GM23338 (cell line): ENCODE data around the gene MAP1B. TPM values are rescaled to one million over a fixed set of nuclear protein-coding genes. Genes with fewer than 3 reads are reported as not detected.

Experiments
- ATAC-seq: fragments of 200-7000 bp; cut with Tn5 transposase; 3 replicates; pipeline ENCODE4 v1.9.1; 2020
- DNase-seq: peaks from one replicate; pipeline ENCODE4 v3.0.0-alpha.2; 2015; ENCODE audit warnings: low spot score
- H2AFZ ChIP-seq: fragments of 200-600 bp; sonication (generic); 2 replicates; pipeline ENCODE4 v1.8.0; 2016; ENCODE audit warnings: antibody characterized with exemption, mild to moderate bottlenecking, moderate library complexity
- H3F3A ChIP-seq: fragments of 200-600 bp; sonication (generic); replicated peaks from 2 replicates; pipeline ENCODE4 v1.8.0; 2017; ENCODE audit warnings: antibody characterized with exemption, mixed run types, low read depth
- H3K27ac ChIP-seq: fragments of 200-600 bp; sonication (generic); 2 replicates; pipeline ENCODE4 v1.6.1; 2016; ENCODE audit warnings: low read depth
- H3K27me3 ChIP-seq: fragments of 200-600 bp; sonication (generic); 2 replicates; pipeline ENCODE4 v1.8.0; 2016; ENCODE audit warnings: mild to moderate bottlenecking, mixed run types, moderate library complexity; ENCODE audit not compliant: insufficient read depth
- H3K36me3 ChIP-seq: fragments of 200-600 bp; sonication (generic); 2 replicates; pipeline ENCODE4 v1.8.0; 2016; ENCODE audit warnings: mild to moderate bottlenecking; ENCODE audit not compliant: insufficient read depth
- H3K4me1 ChIP-seq: fragments of 200-600 bp; sonication (generic); 2 replicates; pipeline ENCODE4 v1.8.0; 2016; ENCODE audit warnings: mild to moderate bottlenecking, moderate library complexity; ENCODE audit not compliant: insufficient read depth
- H3K4me2 ChIP-seq: fragments of 200-600 bp; sonication (generic); 2 replicates; pipeline ENCODE4 v1.7.1; 2017; ENCODE audit warnings: mixed run types
- H3K4me3 ChIP-seq: fragments of 200-600 bp; sonication (generic); 2 replicates; pipeline ENCODE4 v1.6.1; 2016; ENCODE audit warnings: mixed run types
- H3K79me2 ChIP-seq: fragments of 200-600 bp; sonication (generic); replicated peaks from 2 replicates; pipeline ENCODE4 v1.8.0; 2017; ENCODE audit warnings: mild to moderate bottlenecking; ENCODE audit not compliant: insufficient read depth
- H3K9me2 ChIP-seq: fragments of 200-600 bp; sonication (generic); 2 replicates; pipeline ENCODE4 v1.8.0; 2017; ENCODE audit not compliant: insufficient read depth
- H4K20me1 ChIP-seq: fragments of 200-600 bp; sonication (generic); replicated peaks from 2 replicates; pipeline ENCODE4 v1.8.0; 2017; ENCODE audit warnings: mild to moderate bottlenecking; ENCODE audit not compliant: insufficient read depth
- H3K27ac Mint-ChIP-seq: 2 replicates; pipeline ENCODE4 v1.8.0; 2020; ENCODE audit warnings: inconsistent platforms, mild to moderate bottlenecking, moderate library complexity, mixed read lengths
- H3K27me3 Mint-ChIP-seq: 3 replicates; pipeline ENCODE4 v1.8.0; 2022; ENCODE audit warnings: low read depth, mild to moderate bottlenecking, moderate library complexity, mixed read lengths, inconsistent platforms; ENCODE audit not compliant: insufficient read depth, poor library complexity
- H3K36me3 Mint-ChIP-seq: 3 replicates; pipeline ENCODE4 v1.8.0; 2021; ENCODE audit warnings: low read depth, mild to moderate bottlenecking, inconsistent platforms, moderate library complexity, mixed read lengths
- H3K4me1 Mint-ChIP-seq: 3 replicates; pipeline ENCODE4 v1.8.0; 2020; ENCODE audit warnings: mild to moderate bottlenecking, inconsistent platforms, mixed read lengths
- H3K4me3 Mint-ChIP-seq: 3 replicates; pipeline ENCODE4 v1.8.0; 2021; ENCODE audit warnings: moderate library complexity, mild to moderate bottlenecking, inconsistent platforms, mixed read lengths
- H3K9me3 Mint-ChIP-seq: 3 replicates; pipeline ENCODE4 v1.8.0; 2020; ENCODE audit warnings: moderate library complexity, mild to moderate bottlenecking, inconsistent platforms, mixed read lengths
- CREB1 ChIP-seq: fragments of 250-450 bp; sonication (Bioruptor Pico); IDR thresholded peaks from 2 replicates; pipeline ENCODE4 v1.5.0; 2020; ENCODE audit warnings: low read depth, mild to moderate bottlenecking, moderate library complexity
- EZH2 ChIP-seq: fragments of 200-600 bp; sonication (generic); IDR thresholded peaks from one replicate; pipeline ENCODE4 v1.8.0; 2017; ENCODE audit warnings: antibody characterized with exemption, mild to moderate bottlenecking, low read depth; ENCODE audit not compliant: unreplicated experiment
- EZH2phosphoT487 ChIP-seq: fragments of 200-600 bp; sonication (generic); IDR thresholded peaks from one replicate; pipeline ENCODE4 v1.8.1; 2018; ENCODE audit warnings: antibody characterized with exemption; ENCODE audit not compliant: unreplicated experiment
- NANOG ChIP-seq: IDR thresholded peaks from 2 replicates; pipeline ENCODE4 v1.6.1; 2016; ENCODE audit warnings: antibody characterized with exemption, borderline replicate concordance
- POLR2AphosphoS5 ChIP-seq: IDR thresholded peaks from 2 replicates; pipeline ENCODE4 v1.6.1; 2016; ENCODE audit warnings: antibody characterized with exemption, low read depth
- STAT1 ChIP-seq: IDR thresholded peaks from one replicate; pipeline ENCODE4 v1.6.1; 2016; ENCODE audit warnings: antibody characterized with exemption; ENCODE audit not compliant: unreplicated experiment
- ZNF114 ChIP-seq: fragments of 250-450 bp; sonication (Bioruptor Pico); IDR thresholded peaks from 2 replicates; pipeline ENCODE4 v1.5.0; 2020; ENCODE audit warnings: mild to moderate bottlenecking, moderate library complexity
- ZNF331 ChIP-seq: fragments of 250-450 bp; sonication (Bioruptor Pico); IDR thresholded peaks from 2 replicates; pipeline ENCODE4 v1.5.0; 2020; ENCODE audit warnings: low read depth, mild to moderate bottlenecking, moderate library complexity
- polyA plus RNA-seq: library from polyadenylated mRNA; unstranded; fragments of >200 nt; fragmentation: Nextera tagmentation; extraction: Ambion mirVana; gene quantifications from 2 replicates; pipeline ENCODE4 v1.2.1, GENCODE V29; 2016
- total RNA-seq: library from RNA; depleted of rRNA; stranded (reverse); fragments of >200 nt; shearing (Covaris generic); gene quantifications from 2 replicates; pipeline ENCODE4 v1.2.3, GENCODE V29; 2014
- TF ChIP-seq, protein P1 (sequence below), 2 experiments: fragments of 200-600 bp in 1 of 2; sonication (generic) in 1 of 2; conservative IDR thresholded peaks; 2 replicates each; pipeline versions ENCODE4 v1.5.1 to v1.6.1; 2016 to 2017; ENCODE audit warnings: antibody characterized with exemption in 2 of 2, low read depth in 2 of 2, mild to moderate bottlenecking in 2 of 2, moderate library complexity in 1 of 2
- TF ChIP-seq, protein P2 (sequence below): IDR thresholded peaks from one replicate; pipeline ENCODE4 v1.6.1; 2018; ENCODE audit warnings: antibody characterized with exemption; ENCODE audit not compliant: unreplicated experiment
- TF ChIP-seq, protein P3 (sequence below): IDR thresholded peaks from 2 replicates; pipeline ENCODE4 v1.6.1; 2016; ENCODE audit warnings: antibody characterized with exemption

MAP1B gene
- total and polyA plus RNA-seq, 2 experiments from 2014 or later, result 148 to 263 TPM

DNA sequence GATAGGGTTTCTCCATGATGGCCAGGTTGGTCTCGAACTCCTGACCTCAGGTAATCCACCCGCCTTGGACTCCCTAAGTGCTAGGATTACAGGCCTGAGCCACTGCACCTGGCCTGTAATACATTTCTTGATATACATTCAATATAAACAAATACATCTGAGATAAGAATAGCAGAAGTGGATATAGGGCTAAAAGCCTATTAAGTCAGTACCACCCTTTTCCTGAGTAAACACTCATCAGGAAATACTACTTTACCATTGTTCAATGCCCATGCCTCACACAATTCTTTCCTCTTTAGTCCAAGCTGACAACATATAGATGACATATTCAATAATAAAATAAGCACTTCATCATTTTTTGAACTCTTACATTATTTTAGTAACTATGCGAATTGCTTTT lies 148.0 kb downstream of the MAP1B start (continued):
- TF ChIP-seq EZH2phosphoT487 (no peak), NANOG (no peak), POLR2AphosphoS5 (no peak), ZNF114 (CRISPR knock-in tag) (no peak), STAT1 (no peak), ZNF331 (CRISPR knock-in tag) (no peak), EZH2 (no peak)
- TF ChIP-seq, protein P1, sequence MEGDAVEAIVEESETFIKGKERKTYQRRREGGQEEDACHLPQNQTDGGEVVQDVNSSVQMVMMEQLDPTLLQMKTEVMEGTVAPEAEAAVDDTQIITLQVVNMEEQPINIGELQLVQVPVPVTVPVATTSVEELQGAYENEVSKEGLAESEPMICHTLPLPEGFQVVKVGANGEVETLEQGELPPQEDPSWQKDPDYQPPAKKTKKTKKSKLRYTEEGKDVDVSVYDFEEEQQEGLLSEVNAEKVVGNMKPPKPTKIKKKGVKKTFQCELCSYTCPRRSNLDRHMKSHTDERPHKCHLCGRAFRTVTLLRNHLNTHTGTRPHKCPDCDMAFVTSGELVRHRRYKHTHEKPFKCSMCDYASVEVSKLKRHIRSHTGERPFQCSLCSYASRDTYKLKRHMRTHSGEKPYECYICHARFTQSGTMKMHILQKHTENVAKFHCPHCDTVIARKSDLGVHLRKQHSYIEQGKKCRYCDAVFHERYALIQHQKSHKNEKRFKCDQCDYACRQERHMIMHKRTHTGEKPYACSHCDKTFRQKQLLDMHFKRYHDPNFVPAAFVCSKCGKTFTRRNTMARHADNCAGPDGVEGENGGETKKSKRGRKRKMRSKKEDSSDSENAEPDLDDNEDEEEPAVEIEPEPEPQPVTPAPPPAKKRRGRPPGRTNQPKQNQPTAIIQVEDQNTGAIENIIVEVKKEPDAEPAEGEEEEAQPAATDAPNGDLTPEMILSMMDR (conservative IDR thresholded peaks at IDR 0.05; ENCODE audit: low read depth in 2 of 2), result no peak
- TF ChIP-seq, protein P2, sequence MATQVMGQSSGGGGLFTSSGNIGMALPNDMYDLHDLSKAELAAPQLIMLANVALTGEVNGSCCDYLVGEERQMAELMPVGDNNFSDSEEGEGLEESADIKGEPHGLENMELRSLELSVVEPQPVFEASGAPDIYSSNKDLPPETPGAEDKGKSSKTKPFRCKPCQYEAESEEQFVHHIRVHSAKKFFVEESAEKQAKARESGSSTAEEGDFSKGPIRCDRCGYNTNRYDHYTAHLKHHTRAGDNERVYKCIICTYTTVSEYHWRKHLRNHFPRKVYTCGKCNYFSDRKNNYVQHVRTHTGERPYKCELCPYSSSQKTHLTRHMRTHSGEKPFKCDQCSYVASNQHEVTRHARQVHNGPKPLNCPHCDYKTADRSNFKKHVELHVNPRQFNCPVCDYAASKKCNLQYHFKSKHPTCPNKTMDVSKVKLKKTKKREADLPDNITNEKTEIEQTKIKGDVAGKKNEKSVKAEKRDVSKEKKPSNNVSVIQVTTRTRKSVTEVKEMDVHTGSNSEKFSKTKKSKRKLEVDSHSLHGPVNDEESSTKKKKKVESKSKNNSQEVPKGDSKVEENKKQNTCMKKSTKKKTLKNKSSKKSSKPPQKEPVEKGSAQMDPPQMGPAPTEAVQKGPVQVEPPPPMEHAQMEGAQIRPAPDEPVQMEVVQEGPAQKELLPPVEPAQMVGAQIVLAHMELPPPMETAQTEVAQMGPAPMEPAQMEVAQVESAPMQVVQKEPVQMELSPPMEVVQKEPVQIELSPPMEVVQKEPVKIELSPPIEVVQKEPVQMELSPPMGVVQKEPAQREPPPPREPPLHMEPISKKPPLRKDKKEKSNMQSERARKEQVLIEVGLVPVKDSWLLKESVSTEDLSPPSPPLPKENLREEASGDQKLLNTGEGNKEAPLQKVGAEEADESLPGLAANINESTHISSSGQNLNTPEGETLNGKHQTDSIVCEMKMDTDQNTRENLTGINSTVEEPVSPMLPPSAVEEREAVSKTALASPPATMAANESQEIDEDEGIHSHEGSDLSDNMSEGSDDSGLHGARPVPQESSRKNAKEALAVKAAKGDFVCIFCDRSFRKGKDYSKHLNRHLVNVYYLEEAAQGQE, result no peak

DNA sequence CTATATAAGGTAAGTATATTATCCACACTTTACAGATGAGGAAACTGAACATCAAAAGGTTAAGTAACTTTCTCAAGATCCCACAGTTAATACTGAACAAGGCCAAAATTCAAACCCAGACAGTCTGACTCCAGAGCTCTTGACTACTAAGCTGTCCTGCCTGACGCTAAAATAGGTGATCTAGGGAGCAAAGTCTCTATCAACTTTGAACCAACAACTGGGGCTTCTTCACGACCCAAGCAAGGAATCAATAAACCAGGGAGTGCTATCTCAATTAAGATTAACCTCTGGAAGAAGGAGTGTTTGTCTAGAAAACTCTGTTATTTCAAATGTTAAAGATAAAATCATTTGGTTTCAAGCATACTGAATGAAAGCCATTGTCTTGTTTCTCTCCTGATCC lies 148.4 kb downstream of the MAP1B start:
- H3K9me2 ChIP-seq, result no peaks in the 10 kb centered on the region
- H3K4me1 ChIP-seq, result no peaks in the 10 kb centered on the region
- no peaks in the 10 kb centered on the region for H3F3A ChIP-seq
- Mint-ChIP-seq H3K4me1 (peaks cover 4% of the 10 kb centered on the region; the same call in 2 of the 3 replicates), H3K36me3 (peaks cover 9% of the 10 kb centered on the region), H3K27me3 (no peaks in the 10 kb centered on the region), H3K9me3 (no peaks in the 10 kb centered on the region), H3K4me3 (no peak overlapping the region), H3K27ac (no peak overlapping the region; the same call in 1 of the 2 replicates)
- DNase-seq, result no peak
- no peak for ATAC-seq
- no peaks in the 10 kb centered on the region for H3K36me3 ChIP-seq
- TF ChIP-seq CREB1 (CRISPR knock-in tag) (no peak), EZH2phosphoT487 (no peak)
- TF ChIP-seq, protein P1 (conservative IDR thresholded peaks at IDR 0.05; ENCODE audit: low read depth in 2 of 2), result no peak
- TF ChIP-seq, protein P2, result no peak
- TF ChIP-seq, protein P3, sequence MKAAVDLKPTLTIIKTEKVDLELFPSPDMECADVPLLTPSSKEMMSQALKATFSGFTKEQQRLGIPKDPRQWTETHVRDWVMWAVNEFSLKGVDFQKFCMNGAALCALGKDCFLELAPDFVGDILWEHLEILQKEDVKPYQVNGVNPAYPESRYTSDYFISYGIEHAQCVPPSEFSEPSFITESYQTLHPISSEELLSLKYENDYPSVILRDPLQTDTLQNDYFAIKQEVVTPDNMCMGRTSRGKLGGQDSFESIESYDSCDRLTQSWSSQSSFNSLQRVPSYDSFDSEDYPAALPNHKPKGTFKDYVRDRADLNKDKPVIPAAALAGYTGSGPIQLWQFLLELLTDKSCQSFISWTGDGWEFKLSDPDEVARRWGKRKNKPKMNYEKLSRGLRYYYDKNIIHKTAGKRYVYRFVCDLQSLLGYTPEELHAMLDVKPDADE, result no peak
- no peak overlapping the region for H3K4me2 ChIP-seq
- H4K20me1 ChIP-seq, result no peaks in the 10 kb centered on the region
- no peak overlapping the region for H3K4me3 ChIP-seq
- H3K79me2 ChIP-seq, result peaks cover 1% of the 10 kb centered on the region; the same call in 1 of the 2 replicates
- no peak overlapping the region for H3K27ac ChIP-seq
- H2AFZ ChIP-seq, result no peak overlapping the region
- H3K27me3 ChIP-seq, result no peaks in the 10 kb centered on the region
